ENCODE results near the gene ANXA4.

DNA sequence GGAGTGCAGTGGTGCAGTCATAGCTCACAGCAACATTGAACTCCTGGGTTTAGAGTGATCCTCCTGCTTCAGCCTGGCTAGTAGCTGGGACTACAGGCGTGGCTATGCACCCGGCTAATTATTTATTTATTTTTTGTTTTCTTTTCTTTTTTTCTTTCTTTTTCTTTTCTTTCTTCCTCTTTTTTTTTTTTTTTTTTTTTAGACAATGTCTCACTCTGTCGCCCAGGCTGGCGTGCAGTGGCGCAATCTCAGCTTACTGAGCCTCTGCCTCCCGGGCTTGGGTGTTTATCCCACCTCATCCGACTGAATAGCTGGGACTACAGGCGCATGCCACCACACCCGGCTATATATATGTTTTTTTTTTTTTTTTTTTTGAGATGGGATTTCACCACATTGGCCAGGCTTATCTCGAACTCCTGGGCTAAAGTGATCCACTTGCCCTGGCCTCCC lies 1.4 kb upstream of the ANXA4 start:
- TF ChIP-seq POLR2A (IDR thresholded peaks at IDR 0.05) = no peak
- TF ChIP-seq, protein P1, sequence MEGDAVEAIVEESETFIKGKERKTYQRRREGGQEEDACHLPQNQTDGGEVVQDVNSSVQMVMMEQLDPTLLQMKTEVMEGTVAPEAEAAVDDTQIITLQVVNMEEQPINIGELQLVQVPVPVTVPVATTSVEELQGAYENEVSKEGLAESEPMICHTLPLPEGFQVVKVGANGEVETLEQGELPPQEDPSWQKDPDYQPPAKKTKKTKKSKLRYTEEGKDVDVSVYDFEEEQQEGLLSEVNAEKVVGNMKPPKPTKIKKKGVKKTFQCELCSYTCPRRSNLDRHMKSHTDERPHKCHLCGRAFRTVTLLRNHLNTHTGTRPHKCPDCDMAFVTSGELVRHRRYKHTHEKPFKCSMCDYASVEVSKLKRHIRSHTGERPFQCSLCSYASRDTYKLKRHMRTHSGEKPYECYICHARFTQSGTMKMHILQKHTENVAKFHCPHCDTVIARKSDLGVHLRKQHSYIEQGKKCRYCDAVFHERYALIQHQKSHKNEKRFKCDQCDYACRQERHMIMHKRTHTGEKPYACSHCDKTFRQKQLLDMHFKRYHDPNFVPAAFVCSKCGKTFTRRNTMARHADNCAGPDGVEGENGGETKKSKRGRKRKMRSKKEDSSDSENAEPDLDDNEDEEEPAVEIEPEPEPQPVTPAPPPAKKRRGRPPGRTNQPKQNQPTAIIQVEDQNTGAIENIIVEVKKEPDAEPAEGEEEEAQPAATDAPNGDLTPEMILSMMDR (IDR thresholded peaks at IDR 0.05) = no peak

All from thyroid gland (tissue), 4 donors.